DND-41 (cell line): ENCODE data around the gene C1orf185.

Experiments used
- ATAC-seq: fragments of 200-7000 bp; cut with Tn5 transposase; 3 replicates; pipeline ENCODE4 v1.9.1; 2021; ENCODE audit warnings: low read depth; ENCODE audit not compliant: insufficient read depth
- DNase-seq: peaks from one replicate; pipeline ENCODE4 v3.0.0-alpha.2; 2020
- H2AFZ ChIP-seq: 2 replicates; pipeline ENCODE4 v1.6.0; 2012; ENCODE audit warnings: low read depth, low read length
- H3K27ac ChIP-seq: 2 replicates; pipeline ENCODE4 v1.5.1; 2012; ENCODE audit warnings: low read length, inconsistent platforms
- H3K27me3 ChIP-seq: fragments of 200-600 bp; sonication (generic); 2 replicates; pipeline ENCODE4 v1.6.0; 2012; ENCODE audit warnings: low read length, mild to moderate bottlenecking, inconsistent platforms; ENCODE audit not compliant: insufficient read depth, poor library complexity
- H3K36me3 ChIP-seq: 2 replicates; pipeline ENCODE4 v1.5.1; 2012; ENCODE audit warnings: low read length, inconsistent platforms; ENCODE audit not compliant: insufficient read depth
- H3K4me1 ChIP-seq: 2 replicates; pipeline ENCODE4 v1.5.1; 2012; ENCODE audit warnings: mild to moderate bottlenecking, low read length; ENCODE audit not compliant: insufficient read depth
- H3K4me2 ChIP-seq: 2 replicates; pipeline ENCODE4 v1.6.0; 2012; ENCODE audit warnings: mild to moderate bottlenecking, moderate library complexity, low read length, inconsistent platforms; ENCODE audit not compliant: insufficient read depth
- H3K4me3 ChIP-seq, 2 experiments: fragments of 200-600 bp in 1 of 2; shearing (Covaris generic) in 1 of 2; 2 replicates each; pipeline ENCODE4 v1.5.1; 2012 to 2016; ENCODE audit warnings: inconsistent platforms in 2 of 2, low read length in 2 of 2, mild to moderate bottlenecking in 2 of 2, low read depth in 1 of 2, moderate library complexity in 1 of 2
- H3K79me2 ChIP-seq: 2 replicates; pipeline ENCODE4 v1.6.0; 2012; ENCODE audit warnings: low read length, inconsistent platforms; ENCODE audit not compliant: insufficient read depth
- H3K9ac ChIP-seq: 2 replicates; pipeline ENCODE4 v1.6.0; 2012; ENCODE audit warnings: low read depth, mild to moderate bottlenecking, inconsistent platforms, low read length, moderate library complexity
- H3K9me3 ChIP-seq: 2 replicates; pipeline ENCODE4 v1.5.1; 2012; ENCODE audit warnings: low read length, moderate library complexity, mild to moderate bottlenecking, inconsistent platforms; ENCODE audit not compliant: insufficient read depth, severe bottlenecking
- H4K20me1 ChIP-seq: 2 replicates; pipeline ENCODE4 v1.6.0; 2012; ENCODE audit warnings: low read length; ENCODE audit not compliant: insufficient read depth
- EZH2 ChIP-seq: IDR thresholded peaks from 3 replicates; pipeline ENCODE4 v1.6.1; 2012; ENCODE audit warnings: borderline replicate concordance, low read depth, mild to moderate bottlenecking, moderate library complexity, low read length, inconsistent platforms; ENCODE audit not compliant: severe bottlenecking
- TF ChIP-seq, protein P1 (sequence below): IDR thresholded peaks from 2 replicates; pipeline ENCODE4 v1.5.1; 2012; ENCODE audit warnings: borderline replicate concordance, low read length, moderate library complexity, mild to moderate bottlenecking; ENCODE audit not compliant: poor library complexity, severe bottlenecking; ENCODE audit errors: extremely low read depth

Gene C1orf185

DNA sequence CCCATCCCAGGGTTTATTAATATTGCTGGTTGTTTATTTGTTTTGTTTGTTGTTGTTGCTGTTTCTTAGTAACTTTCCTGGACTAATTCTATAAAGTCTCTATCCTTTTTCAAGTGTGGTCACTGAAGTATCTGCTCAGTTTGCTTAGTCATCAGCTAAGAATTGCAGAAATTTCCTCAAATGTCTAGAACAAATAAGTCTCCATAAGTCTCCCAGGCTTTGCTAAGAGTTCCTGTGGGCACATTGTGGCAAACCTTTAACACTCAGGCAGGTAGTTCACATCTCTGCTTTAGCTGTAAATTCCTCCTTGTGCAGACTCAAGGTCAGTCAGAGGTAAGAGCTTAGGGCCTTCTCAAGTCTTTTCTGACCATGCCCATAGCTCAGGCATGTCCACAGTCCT, 38.9 kb upstream of the C1orf185 start:
- H3K79me2 ChIP-seq: no peaks in the 10 kb centered on the region
- no peaks in the 10 kb centered on the region for H4K20me1 ChIP-seq
- no peak overlapping the region for H3K4me2 ChIP-seq
- no peaks in the 10 kb centered on the region for H3K27me3 ChIP-seq
- no peak overlapping the region for H3K27ac ChIP-seq
- TF ChIP-seq, protein P1, sequence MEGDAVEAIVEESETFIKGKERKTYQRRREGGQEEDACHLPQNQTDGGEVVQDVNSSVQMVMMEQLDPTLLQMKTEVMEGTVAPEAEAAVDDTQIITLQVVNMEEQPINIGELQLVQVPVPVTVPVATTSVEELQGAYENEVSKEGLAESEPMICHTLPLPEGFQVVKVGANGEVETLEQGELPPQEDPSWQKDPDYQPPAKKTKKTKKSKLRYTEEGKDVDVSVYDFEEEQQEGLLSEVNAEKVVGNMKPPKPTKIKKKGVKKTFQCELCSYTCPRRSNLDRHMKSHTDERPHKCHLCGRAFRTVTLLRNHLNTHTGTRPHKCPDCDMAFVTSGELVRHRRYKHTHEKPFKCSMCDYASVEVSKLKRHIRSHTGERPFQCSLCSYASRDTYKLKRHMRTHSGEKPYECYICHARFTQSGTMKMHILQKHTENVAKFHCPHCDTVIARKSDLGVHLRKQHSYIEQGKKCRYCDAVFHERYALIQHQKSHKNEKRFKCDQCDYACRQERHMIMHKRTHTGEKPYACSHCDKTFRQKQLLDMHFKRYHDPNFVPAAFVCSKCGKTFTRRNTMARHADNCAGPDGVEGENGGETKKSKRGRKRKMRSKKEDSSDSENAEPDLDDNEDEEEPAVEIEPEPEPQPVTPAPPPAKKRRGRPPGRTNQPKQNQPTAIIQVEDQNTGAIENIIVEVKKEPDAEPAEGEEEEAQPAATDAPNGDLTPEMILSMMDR: no peak
- TF ChIP-seq EZH2: no peak
- no peak overlapping the region for H3K4me3 ChIP-seq
- no peak for DNase-seq
- H3K4me1 ChIP-seq: no peaks in the 10 kb centered on the region
- H2AFZ ChIP-seq: no peak overlapping the region
- H3K9me3 ChIP-seq: peaks cover 16% of the 10 kb centered on the region
- no peaks in the 10 kb centered on the region; the same call in 1 of the 2 replicates for H3K36me3 ChIP-seq
- H3K9ac ChIP-seq: no peak overlapping the region
- ATAC-seq: no peak

- no peak for ATAC-seq
- Histone ChIP-seq H2AFZ (no peak overlapping the region), H3K27ac (no peak overlapping the region), H3K4me3 (no peak overlapping the region), H3K4me1 (no peaks in the 10 kb centered on the region), H3K4me2 (no peak overlapping the region), H3K9ac (no peak overlapping the region), H3K9me3 (no peaks in the 10 kb centered on the region), H3K27me3 (no peaks in the 10 kb centered on the region), H3K79me2 (no peaks in the 10 kb centered on the region), H4K20me1 (no peaks in the 10 kb centered on the region), H3K36me3 (no peaks in the 10 kb centered on the region)
- TF ChIP-seq, protein P1: no peak
- no peak for TF ChIP-seq EZH2
- no peak for DNase-seq
These were observed 32.0 kb upstream of the C1orf185 start for GRCh38 chr1:51070011-51070410.

GRCh38 chr1:51070640-51071039, 31.4 kb upstream of the C1orf185 start:
- H3K79me2 ChIP-seq: no peaks in the 10 kb centered on the region
- H3K9me3 ChIP-seq: no peaks in the 10 kb centered on the region
- no peak for TF ChIP-seq EZH2
- TF ChIP-seq, protein P1: no peak
- H2AFZ ChIP-seq: no peak overlapping the region
- ATAC-seq (no peak), DNase-seq (no peak)
- H3K9ac ChIP-seq: no peak overlapping the region
- no peak overlapping the region for H3K4me3 ChIP-seq
- no peaks in the 10 kb centered on the region for H3K36me3 ChIP-seq
- no peaks in the 10 kb centered on the region for H3K27me3 ChIP-seq
- H3K27ac ChIP-seq: no peak overlapping the region
- H3K4me1 ChIP-seq: no peaks in the 10 kb centered on the region
- no peak overlapping the region for H3K4me2 ChIP-seq
- no peaks in the 10 kb centered on the region for H4K20me1 ChIP-seq
